ENCODE data around the gene ZNF354C.

Gene ZNF354C

GRCh38 chr5:179054876-179055275 is 5.3 kb upstream of the ZNF354C start (continued):
- no peak for TF ChIP-seq POU6F1 (CRISPR knock-in tag; IDR thresholded peaks at IDR 0.05; ENCODE audit: borderline replicate concordance, low read depth)
- no peak for TF ChIP-seq ZC3H10 (CRISPR knock-in tag; IDR thresholded peaks at IDR 0.05)

- TF ChIP-seq BACH2 (CRISPR knock-in tag; IDR thresholded peaks at IDR 0.05; ENCODE audit: borderline replicate concordance) (no peak), CSDC2 (CRISPR knock-in tag; IDR thresholded peaks at IDR 0.05) (no peak), ARNTL (CRISPR knock-in tag; IDR thresholded peaks at IDR 0.05; ENCODE audit: borderline replicate concordance, low read depth) (no peak), POU6F1 (CRISPR knock-in tag; IDR thresholded peaks at IDR 0.05; ENCODE audit: borderline replicate concordance, low read depth) (no peak), TOX (CRISPR knock-in tag; IDR thresholded peaks at IDR 0.05; ENCODE audit: borderline replicate concordance) (no peak), ZFP30 (CRISPR knock-in tag; IDR thresholded peaks at IDR 0.05) (no peak), ZFP3 (CRISPR knock-in tag; IDR thresholded peaks at IDR 0.05) (no peak), PPARA (CRISPR knock-in tag; IDR thresholded peaks at IDR 0.05; ENCODE audit: borderline replicate concordance) (no peak), ZC3H10 (CRISPR knock-in tag; IDR thresholded peaks at IDR 0.05) (no peak), ZNF8 (CRISPR knock-in tag; IDR thresholded peaks at IDR 0.05) (no peak), ESRRG (CRISPR knock-in tag; IDR thresholded peaks at IDR 0.05) (no peak), ZNF70 (CRISPR knock-in tag; IDR thresholded peaks at IDR 0.05) (no peak), RARB (CRISPR knock-in tag; IDR thresholded peaks at IDR 0.05) (no peak), SNAI2 (CRISPR knock-in tag; IDR thresholded peaks at IDR 0.05) (no peak), TCF4 (CRISPR knock-in tag; IDR thresholded peaks at IDR 0.05; ENCODE audit: borderline replicate concordance) (no peak)
- TF ChIP-seq, protein P1, sequence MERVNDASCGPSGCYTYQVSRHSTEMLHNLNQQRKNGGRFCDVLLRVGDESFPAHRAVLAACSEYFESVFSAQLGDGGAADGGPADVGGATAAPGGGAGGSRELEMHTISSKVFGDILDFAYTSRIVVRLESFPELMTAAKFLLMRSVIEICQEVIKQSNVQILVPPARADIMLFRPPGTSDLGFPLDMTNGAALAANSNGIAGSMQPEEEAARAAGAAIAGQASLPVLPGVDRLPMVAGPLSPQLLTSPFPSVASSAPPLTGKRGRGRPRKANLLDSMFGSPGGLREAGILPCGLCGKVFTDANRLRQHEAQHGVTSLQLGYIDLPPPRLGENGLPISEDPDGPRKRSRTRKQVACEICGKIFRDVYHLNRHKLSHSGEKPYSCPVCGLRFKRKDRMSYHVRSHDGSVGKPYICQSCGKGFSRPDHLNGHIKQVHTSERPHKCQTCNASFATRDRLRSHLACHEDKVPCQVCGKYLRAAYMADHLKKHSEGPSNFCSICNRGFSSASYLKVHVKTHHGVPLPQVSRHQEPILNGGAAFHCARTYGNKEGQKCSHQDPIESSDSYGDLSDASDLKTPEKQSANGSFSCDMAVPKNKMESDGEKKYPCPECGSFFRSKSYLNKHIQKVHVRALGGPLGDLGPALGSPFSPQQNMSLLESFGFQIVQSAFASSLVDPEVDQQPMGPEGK (CRISPR knock-in tag; IDR thresholded peaks at IDR 0.05; ENCODE audit: borderline replicate concordance) = no peak
- TF ChIP-seq, protein P2, sequence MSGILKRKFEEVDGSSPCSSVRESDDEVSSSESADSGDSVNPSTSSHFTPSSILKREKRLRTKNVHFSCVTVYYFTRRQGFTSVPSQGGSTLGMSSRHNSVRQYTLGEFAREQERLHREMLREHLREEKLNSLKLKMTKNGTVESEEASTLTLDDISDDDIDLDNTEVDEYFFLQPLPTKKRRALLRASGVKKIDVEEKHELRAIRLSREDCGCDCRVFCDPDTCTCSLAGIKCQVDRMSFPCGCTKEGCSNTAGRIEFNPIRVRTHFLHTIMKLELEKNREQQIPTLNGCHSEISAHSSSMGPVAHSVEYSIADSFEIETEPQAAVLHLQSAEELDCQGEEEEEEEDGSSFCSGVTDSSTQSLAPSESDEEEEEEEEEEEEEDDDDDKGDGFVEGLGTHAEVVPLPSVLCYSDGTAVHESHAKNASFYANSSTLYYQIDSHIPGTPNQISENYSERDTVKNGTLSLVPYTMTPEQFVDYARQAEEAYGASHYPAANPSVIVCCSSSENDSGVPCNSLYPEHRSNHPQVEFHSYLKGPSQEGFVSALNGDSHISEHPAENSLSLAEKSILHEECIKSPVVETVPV (CRISPR knock-in tag; IDR thresholded peaks at IDR 0.05) = no peak
- TF ChIP-seq, protein P3, sequence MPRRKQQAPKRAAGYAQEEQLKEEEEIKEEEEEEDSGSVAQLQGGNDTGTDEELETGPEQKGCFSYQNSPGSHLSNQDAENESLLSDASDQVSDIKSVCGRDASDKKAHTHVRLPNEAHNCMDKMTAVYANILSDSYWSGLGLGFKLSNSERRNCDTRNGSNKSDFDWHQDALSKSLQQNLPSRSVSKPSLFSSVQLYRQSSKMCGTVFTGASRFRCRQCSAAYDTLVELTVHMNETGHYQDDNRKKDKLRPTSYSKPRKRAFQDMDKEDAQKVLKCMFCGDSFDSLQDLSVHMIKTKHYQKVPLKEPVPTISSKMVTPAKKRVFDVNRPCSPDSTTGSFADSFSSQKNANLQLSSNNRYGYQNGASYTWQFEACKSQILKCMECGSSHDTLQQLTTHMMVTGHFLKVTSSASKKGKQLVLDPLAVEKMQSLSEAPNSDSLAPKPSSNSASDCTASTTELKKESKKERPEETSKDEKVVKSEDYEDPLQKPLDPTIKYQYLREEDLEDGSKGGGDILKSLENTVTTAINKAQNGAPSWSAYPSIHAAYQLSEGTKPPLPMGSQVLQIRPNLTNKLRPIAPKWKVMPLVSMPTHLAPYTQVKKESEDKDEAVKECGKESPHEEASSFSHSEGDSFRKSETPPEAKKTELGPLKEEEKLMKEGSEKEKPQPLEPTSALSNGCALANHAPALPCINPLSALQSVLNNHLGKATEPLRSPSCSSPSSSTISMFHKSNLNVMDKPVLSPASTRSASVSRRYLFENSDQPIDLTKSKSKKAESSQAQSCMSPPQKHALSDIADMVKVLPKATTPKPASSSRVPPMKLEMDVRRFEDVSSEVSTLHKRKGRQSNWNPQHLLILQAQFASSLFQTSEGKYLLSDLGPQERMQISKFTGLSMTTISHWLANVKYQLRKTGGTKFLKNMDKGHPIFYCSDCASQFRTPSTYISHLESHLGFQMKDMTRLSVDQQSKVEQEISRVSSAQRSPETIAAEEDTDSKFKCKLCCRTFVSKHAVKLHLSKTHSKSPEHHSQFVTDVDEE (CRISPR knock-in tag; IDR thresholded peaks at IDR 0.05) = no peak
- ATAC-seq = no peak
These were observed 4.7 kb upstream of the ZNF354C start for GRCh38 chr5:179055436-179055835.

GRCh38 chr5:179055841-179056240 is 4.3 kb upstream of the ZNF354C start:
- ATAC-seq = no peak
- TF ChIP-seq, protein P2 (CRISPR knock-in tag; IDR thresholded peaks at IDR 0.05) = no peak
- TF ChIP-seq CSDC2 (CRISPR knock-in tag; IDR thresholded peaks at IDR 0.05) (no peak), ZNF8 (CRISPR knock-in tag; IDR thresholded peaks at IDR 0.05) (no peak), ESRRG (CRISPR knock-in tag; IDR thresholded peaks at IDR 0.05) (no peak), ZFP30 (CRISPR knock-in tag; IDR thresholded peaks at IDR 0.05) (no peak), SNAI2 (CRISPR knock-in tag; IDR thresholded peaks at IDR 0.05) (no peak), ZNF70 (CRISPR knock-in tag; IDR thresholded peaks at IDR 0.05) (no peak), ISL1 (CRISPR knock-in tag; IDR thresholded peaks at IDR 0.05) (no peak), ZC3H10 (CRISPR knock-in tag; IDR thresholded peaks at IDR 0.05) (no peak), OSR1 (CRISPR knock-in tag; IDR thresholded peaks at IDR 0.05) (no peak), ZNF565 (CRISPR knock-in tag; conservative IDR thresholded peaks at IDR 0.05; ENCODE audit: low read depth) (no peak), ZFP3 (CRISPR knock-in tag; IDR thresholded peaks at IDR 0.05) (no peak), TCF4 (CRISPR knock-in tag; IDR thresholded peaks at IDR 0.05; ENCODE audit: borderline replicate concordance) (no peak), TOX (CRISPR knock-in tag; IDR thresholded peaks at IDR 0.05; ENCODE audit: borderline replicate concordance) (no peak), GLIS3 (CRISPR knock-in tag; IDR thresholded peaks at IDR 0.05) (no peak), PPARA (CRISPR knock-in tag; IDR thresholded peaks at IDR 0.05; ENCODE audit: borderline replicate concordance) (no peak), POU6F1 (CRISPR knock-in tag; IDR thresholded peaks at IDR 0.05; ENCODE audit: borderline replicate concordance, low read depth) (no peak)
- TF ChIP-seq, protein P1 (CRISPR knock-in tag; IDR thresholded peaks at IDR 0.05; ENCODE audit: borderline replicate concordance) = no peak
